ENCODE results near the gene SLC25A11. TPM values are rescaled to one million over a fixed set of nuclear protein-coding genes. Genes with fewer than 3 reads are reported as not detected.

The SLC25A11 gene
- polyA plus RNA-seq, 1 of the 3 experiments (the other 2 are of a cell fraction): 82.8 TPM

DNA sequence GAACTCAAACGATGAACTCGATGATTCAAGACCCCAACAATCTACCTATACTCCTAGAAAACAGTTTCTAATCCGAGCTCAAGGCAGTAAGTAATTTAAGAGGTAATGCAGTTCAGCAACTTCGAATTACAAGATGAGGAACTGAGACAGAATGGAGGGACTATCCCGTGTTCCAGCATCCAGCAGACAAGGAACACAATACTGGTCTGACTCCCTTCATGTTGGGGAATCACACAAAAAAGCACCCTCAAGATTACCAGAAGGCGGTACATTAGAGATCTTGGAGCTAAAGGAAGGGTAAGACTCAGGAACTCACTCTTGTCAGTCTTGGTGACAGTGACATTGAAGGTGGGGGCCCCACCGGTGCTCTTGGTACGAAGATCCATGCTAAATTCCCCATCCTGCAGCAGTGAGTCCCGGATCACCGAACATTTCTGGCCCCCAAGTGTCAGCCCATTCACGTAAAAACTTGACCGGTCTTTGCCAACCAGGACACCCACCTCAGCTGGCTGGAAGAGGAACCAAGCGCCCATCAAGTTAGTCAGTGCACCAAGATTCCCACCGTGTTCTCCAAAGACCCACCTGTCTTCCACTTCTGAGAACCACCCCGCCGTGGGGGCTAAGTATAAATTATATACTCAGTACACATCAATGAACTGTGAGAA lies 6.6 kb upstream of the SLC25A11 start:
- peak overlapping the region; percentile 99 for H3K9ac ChIP-seq
- H3K79me2 ChIP-seq (ENCODE audit: insufficient read depth): peaks cover 82% of the 10 kb centered on the region
- H3K4me1 ChIP-seq (ENCODE audit: control insufficient read depth in 1 of 2, insufficient read depth in 2 of 2, low read depth in 1 of 2, low read length in 1 of 2): peaks cover 25 to 37% of the 10 kb centered on the region in 2 experiments
- H3K4me2 ChIP-seq: peak overlapping the region; percentile 98
- ChIA-PET CTCF (interaction anchor here (1.1 to 1.5 kb wide), 3 partner anchors 12 to 55 kb away, joined by 3 to 4 read pairs (median 3); partner anchors contain the start of gene SPAG7), POLR2A (interaction anchor here (0.6 to 4.3 kb wide), 3 partner anchors 17 to 24 kb away, joined by 3 to 32 read pairs (median 3); partner anchors contain the start of gene SPAG7)
- H3K9me3 ChIP-seq: no peaks in the 10 kb centered on the region
- peak overlapping the region; percentile 79 to 99 for H3K4me3 ChIP-seq (ENCODE audit: low read depth in 2 of 2, low read length in 1 of 2)
- H3K27ac ChIP-seq (ENCODE audit: low read depth in 2 of 2, low read length in 1 of 2): peak overlapping the region; percentile 97 to 100
- H3K36me3 ChIP-seq (replicated peaks in 1 of 2; ENCODE audit: control insufficient read depth in 1 of 2, insufficient read depth in 2 of 2, low read length in 1 of 2): peaks cover 37 to 40% of the 10 kb centered on the region in 2 experiments
- H3K9me2 ChIP-seq: no peaks in the 10 kb centered on the region
- H3K27me3 ChIP-seq (ENCODE audit: insufficient read depth): no peaks in the 10 kb centered on the region
- no peak for TF ChIP-seq EZH2phosphoT487 (IDR thresholded peaks at IDR 0.05; ENCODE audit: borderline replicate concordance, low read depth)
- 0 out of 2 replicates have a peak, but pooled peaks have one; percentile 6 for TF ChIP-seq POLR2AphosphoS5 (IDR thresholded peaks at IDR 0.05; ENCODE audit: low read depth, low read length)
- TF ChIP-seq, protein P1, sequence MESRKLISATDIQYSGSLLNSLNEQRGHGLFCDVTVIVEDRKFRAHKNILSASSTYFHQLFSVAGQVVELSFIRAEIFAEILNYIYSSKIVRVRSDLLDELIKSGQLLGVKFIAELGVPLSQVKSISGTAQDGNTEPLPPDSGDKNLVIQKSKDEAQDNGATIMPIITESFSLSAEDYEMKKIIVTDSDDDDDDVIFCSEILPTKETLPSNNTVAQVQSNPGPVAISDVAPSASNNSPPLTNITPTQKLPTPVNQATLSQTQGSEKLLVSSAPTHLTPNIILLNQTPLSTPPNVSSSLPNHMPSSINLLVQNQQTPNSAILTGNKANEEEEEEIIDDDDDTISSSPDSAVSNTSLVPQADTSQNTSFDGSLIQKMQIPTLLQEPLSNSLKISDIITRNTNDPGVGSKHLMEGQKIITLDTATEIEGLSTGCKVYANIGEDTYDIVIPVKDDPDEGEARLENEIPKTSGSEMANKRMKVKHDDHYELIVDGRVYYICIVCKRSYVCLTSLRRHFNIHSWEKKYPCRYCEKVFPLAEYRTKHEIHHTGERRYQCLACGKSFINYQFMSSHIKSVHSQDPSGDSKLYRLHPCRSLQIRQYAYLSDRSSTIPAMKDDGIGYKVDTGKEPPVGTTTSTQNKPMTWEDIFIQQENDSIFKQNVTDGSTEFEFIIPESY (IDR thresholded peaks at IDR 0.05; ENCODE audit: borderline replicate concordance, low read depth): no peak
- no peak for DNase-seq
- peaks cover 74% of the 10 kb centered on the region for H3F3A ChIP-seq (replicated peaks; ENCODE audit: insufficient read depth)
- no peak overlapping the region for H2AFZ ChIP-seq (ENCODE audit: low read depth)
- peaks cover 45% of the 10 kb centered on the region for H4K20me1 ChIP-seq (ENCODE audit: insufficient read depth)
- WGBS (ENCODE audit: low lambda C conversion rate): 12% methylated on average over 14 of the region's 16 CpGs

DNA sequence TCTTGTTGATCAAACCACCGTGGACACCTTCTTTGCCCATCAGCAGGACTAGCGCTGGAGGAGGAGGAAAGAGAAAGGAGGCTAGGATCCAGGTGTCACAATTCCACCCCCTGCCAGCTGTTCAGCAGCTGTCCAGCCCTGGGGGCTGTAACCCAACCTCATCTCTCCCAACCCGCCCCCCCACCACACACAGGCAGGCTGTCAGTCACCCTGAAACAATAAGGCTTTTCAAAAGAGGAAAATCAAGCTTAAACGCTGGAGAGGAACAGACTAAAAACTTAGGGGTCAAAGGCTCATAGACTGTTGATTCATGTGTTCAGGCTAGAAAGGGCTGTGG lies 6.1 kb upstream of the SLC25A11 start:
- H3K4me1 ChIP-seq (ENCODE audit: control insufficient read depth in 1 of 2, insufficient read depth in 2 of 2, low read depth in 1 of 2, low read length in 1 of 2): peaks cover 23 to 37% of the 10 kb centered on the region in 2 experiments
- POLR2A ChIA-PET: interaction anchor here (0.6 to 4.3 kb wide), 3 partner anchors 17 to 24 kb away, joined by 3 to 32 read pairs (median 3); partner anchors contain the start of gene SPAG7
- peaks cover 37 to 40% of the 10 kb centered on the region in 2 experiments for H3K36me3 ChIP-seq (replicated peaks in 1 of 2; ENCODE audit: control insufficient read depth in 1 of 2, insufficient read depth in 2 of 2, low read length in 1 of 2)

More for the DNA sequence above, 6.1 kb upstream of the SLC25A11 start:
- peak overlapping the region; percentile 99 for H3K9ac ChIP-seq
- peaks cover 82% of the 10 kb centered on the region for H3K79me2 ChIP-seq (ENCODE audit: insufficient read depth)
- DNase-seq: no peak
- peak overlapping the region; percentile 79 to 99 for H3K4me3 ChIP-seq (ENCODE audit: low read depth in 2 of 2, low read length in 1 of 2)
- no peak overlapping the region for H2AFZ ChIP-seq (ENCODE audit: low read depth)
- peaks cover 75% of the 10 kb centered on the region for H3F3A ChIP-seq (replicated peaks; ENCODE audit: insufficient read depth)
- H3K27me3 ChIP-seq (ENCODE audit: insufficient read depth): no peaks in the 10 kb centered on the region
- peak overlapping the region; percentile 98 for H3K4me2 ChIP-seq
- no peaks in the 10 kb centered on the region for H3K9me2 ChIP-seq
- WGBS (ENCODE audit: low lambda C conversion rate): 8% methylated on average over 3 of the region's 4 CpGs
- H3K27ac ChIP-seq (ENCODE audit: low read depth in 2 of 2, low read length in 1 of 2): peak overlapping the region; percentile 63 to 97
- peaks cover 45% of the 10 kb centered on the region for H4K20me1 ChIP-seq (ENCODE audit: insufficient read depth)
- CTCF ChIA-PET: interaction anchor here (0.5 to 1.5 kb wide), 3 partner anchors 12 to 29 kb away, joined by 3 to 4 read pairs (median 3); partner anchors contain the start of gene SPAG7
- H3K9me3 ChIP-seq: no peaks in the 10 kb centered on the region
- TF ChIP-seq, protein P2, sequence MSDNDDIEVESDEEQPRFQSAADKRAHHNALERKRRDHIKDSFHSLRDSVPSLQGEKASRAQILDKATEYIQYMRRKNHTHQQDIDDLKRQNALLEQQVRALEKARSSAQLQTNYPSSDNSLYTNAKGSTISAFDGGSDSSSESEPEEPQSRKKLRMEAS (IDR thresholded peaks at IDR 0.05; ENCODE audit: low read depth): no peak
